Suprapubic skin (tissue), 4 donors: ENCODE results near the gene NPM1.

Experiments
- EP300 ChIP-seq: sonication (generic); formaldehyde crosslinking; IDR thresholded peaks from one replicate; pipeline ENCODE4 v1.6.1; 2017; ENCODE audit warnings: antibody characterized with exemption
- POLR2A ChIP-seq, 2 donors: fragments of 450-650 bp; IDR thresholded peaks; one replicate each; pipeline ENCODE4 v1.6.1; 2017; ENCODE audit warnings: antibody characterized with exemption in 2 of 2, mild to moderate bottlenecking in 2 of 2, moderate library complexity in 2 of 2
- POLR2AphosphoS5 ChIP-seq, 3 donors: sonication (generic); formaldehyde crosslinking; IDR thresholded peaks; one replicate each; pipeline ENCODE4 v1.6.1; 2017; ENCODE audit warnings: antibody characterized with exemption in 3 of 3
- TF ChIP-seq, protein P1 (sequence below), 2 donors: fragments of 200-600 bp in 1 of 2; fragments of 450-650 bp in 1 of 2; sonication (generic) in 1 of 2; IDR thresholded peaks; one replicate each; pipeline ENCODE4 v1.5.1; 2016 to 2019; ENCODE audit warnings: antibody characterized with exemption in 2 of 2, mild to moderate bottlenecking in 1 of 2, moderate library complexity in 1 of 2

DNA sequence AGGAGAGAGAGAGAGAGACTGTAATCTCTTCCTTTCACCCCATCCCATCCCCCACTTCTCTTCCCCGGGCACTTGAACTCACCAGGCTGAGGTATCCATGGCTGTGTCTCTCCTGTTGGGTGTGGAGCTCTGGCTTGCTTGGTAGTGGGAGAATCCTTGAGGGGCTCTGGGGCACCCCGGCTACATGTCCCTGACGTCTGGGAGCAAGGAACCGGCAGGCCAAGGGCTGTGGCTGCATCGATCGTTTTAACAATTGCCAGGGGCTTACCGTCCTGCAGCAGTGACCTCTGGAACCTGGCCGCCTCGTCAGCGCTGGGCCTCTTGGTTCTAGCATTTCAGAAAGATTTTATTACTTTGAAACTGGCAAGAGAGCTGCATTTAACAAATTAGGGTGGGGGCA lies 61.8 kb downstream of the NPM1 start:
- TF ChIP-seq POLR2A (IDR thresholded peaks at IDR 0.05) (no peak), POLR2AphosphoS5 (IDR thresholded peaks at IDR 0.05) (no peak), EP300 (no peak)
- TF ChIP-seq, protein P1, sequence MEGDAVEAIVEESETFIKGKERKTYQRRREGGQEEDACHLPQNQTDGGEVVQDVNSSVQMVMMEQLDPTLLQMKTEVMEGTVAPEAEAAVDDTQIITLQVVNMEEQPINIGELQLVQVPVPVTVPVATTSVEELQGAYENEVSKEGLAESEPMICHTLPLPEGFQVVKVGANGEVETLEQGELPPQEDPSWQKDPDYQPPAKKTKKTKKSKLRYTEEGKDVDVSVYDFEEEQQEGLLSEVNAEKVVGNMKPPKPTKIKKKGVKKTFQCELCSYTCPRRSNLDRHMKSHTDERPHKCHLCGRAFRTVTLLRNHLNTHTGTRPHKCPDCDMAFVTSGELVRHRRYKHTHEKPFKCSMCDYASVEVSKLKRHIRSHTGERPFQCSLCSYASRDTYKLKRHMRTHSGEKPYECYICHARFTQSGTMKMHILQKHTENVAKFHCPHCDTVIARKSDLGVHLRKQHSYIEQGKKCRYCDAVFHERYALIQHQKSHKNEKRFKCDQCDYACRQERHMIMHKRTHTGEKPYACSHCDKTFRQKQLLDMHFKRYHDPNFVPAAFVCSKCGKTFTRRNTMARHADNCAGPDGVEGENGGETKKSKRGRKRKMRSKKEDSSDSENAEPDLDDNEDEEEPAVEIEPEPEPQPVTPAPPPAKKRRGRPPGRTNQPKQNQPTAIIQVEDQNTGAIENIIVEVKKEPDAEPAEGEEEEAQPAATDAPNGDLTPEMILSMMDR (IDR thresholded peaks at IDR 0.05), result no peak
